ENCODE measurements around the gene SS18L1. TPM values are rescaled to one million over a fixed set of nuclear protein-coding genes. Genes with fewer than 3 reads are reported as not detected.

The SS18L1 gene
- total RNA-seq, 1 experiment from 2014 or later, result 28.1 TPM

- no peak overlapping the region for H2AFZ ChIP-seq (ENCODE audit: low read depth, low read length, poor library complexity, severe bottlenecking)
- no peaks in the 10 kb centered on the region for H4K20me1 ChIP-seq (ENCODE audit: insufficient read depth)
- peaks cover 16% of the 10 kb centered on the region; the same call in 1 of the 2 replicates for H3K27me3 ChIP-seq (ENCODE audit: insufficient read depth, low read length)
- ChIA-PET POLR2A (no interaction called here), RAD21 (ENCODE audit: low non-redundant PET in 1 of 2, low total read pairs in 2 of 2, uncharacterized antibody in 2 of 2, unreplicated experiment in 2 of 2) (no interaction called here), CTCF (no interaction called here)
- ATAC-seq, result no peak
- intact Hi-C loops (cut with micrococcal nuclease), result no loop called here
- H3K27ac ChIP-seq (ENCODE audit: low read depth, low read length), result no peak overlapping the region
- H3K4me1 ChIP-seq (ENCODE audit: control insufficient read depth in 1 of 2, insufficient read depth in 2 of 2, low read length in 2 of 2), result peaks cover 0 to 18% of the 10 kb centered on the region in 2 experiments; a peak in 2 of 4 replicates
- H3K4me3 ChIP-seq (replicated peaks in 1 of 2; ENCODE audit: low read depth in 1 of 2, low read length in 2 of 2), result no peak overlapping the region
- no peak overlapping the region for H3K4me2 ChIP-seq (ENCODE audit: low read length)
- H3K9me2 ChIP-seq (ENCODE audit: insufficient read depth), result no peaks in the 10 kb centered on the region
- H3K36me3 ChIP-seq (ENCODE audit: control insufficient read depth in 1 of 2, insufficient read depth in 2 of 2, low read length in 2 of 2), result no peaks in the 10 kb centered on the region
- H3K79me2 ChIP-seq (ENCODE audit: insufficient read depth, low read length), result no peaks in the 10 kb centered on the region
- DNase-seq (ENCODE audit: low read depth, low spot score), result no peak
- no peaks in the 10 kb centered on the region for H3K9me3 ChIP-seq (ENCODE audit: control insufficient read depth in 1 of 2, insufficient read depth in 1 of 2, low read depth in 1 of 2, low read length in 2 of 2)
- BruUV-seq (replicated peaks), result no TSS peak
- no peak overlapping the region for H3K9ac ChIP-seq (ENCODE audit: low read length)
- TF ChIP-seq EZH2 (IDR thresholded peaks at IDR 0.05) (no peak), JUND (IDR thresholded peaks at IDR 0.05) (no peak), EZH2phosphoT487 (IDR thresholded peaks at IDR 0.05; ENCODE audit: borderline replicate concordance) (no peak), RAD21 (IDR thresholded peaks at IDR 0.05; ENCODE audit: low read depth) (no peak), SIN3A (IDR thresholded peaks at IDR 0.05; ENCODE audit: low read depth) (no peak), TCF7L2 (IDR thresholded peaks at IDR 0.05; ENCODE audit: borderline replicate concordance, extremely low read depth, insufficient read depth, insufficient read length) (no peak), ZFX (IDR thresholded peaks at IDR 0.05) (no peak), YY1 (IDR thresholded peaks at IDR 0.05; ENCODE audit: extremely low read depth, insufficient replicate concordance, low read depth, low read length) (no peak), ZNF274 (IDR thresholded peaks at IDR 0.05; ENCODE audit: low read depth, low read length) (no peak), CBX3 (IDR thresholded peaks at IDR 0.05; ENCODE audit: low read depth) (no peak), SP1 (IDR thresholded peaks at IDR 0.05; ENCODE audit: low read depth) (no peak), POLR2AphosphoS5 (IDR thresholded peaks at IDR 0.05; ENCODE audit: low read depth, low read length) (no peak)
- TF ChIP-seq, protein P1, sequence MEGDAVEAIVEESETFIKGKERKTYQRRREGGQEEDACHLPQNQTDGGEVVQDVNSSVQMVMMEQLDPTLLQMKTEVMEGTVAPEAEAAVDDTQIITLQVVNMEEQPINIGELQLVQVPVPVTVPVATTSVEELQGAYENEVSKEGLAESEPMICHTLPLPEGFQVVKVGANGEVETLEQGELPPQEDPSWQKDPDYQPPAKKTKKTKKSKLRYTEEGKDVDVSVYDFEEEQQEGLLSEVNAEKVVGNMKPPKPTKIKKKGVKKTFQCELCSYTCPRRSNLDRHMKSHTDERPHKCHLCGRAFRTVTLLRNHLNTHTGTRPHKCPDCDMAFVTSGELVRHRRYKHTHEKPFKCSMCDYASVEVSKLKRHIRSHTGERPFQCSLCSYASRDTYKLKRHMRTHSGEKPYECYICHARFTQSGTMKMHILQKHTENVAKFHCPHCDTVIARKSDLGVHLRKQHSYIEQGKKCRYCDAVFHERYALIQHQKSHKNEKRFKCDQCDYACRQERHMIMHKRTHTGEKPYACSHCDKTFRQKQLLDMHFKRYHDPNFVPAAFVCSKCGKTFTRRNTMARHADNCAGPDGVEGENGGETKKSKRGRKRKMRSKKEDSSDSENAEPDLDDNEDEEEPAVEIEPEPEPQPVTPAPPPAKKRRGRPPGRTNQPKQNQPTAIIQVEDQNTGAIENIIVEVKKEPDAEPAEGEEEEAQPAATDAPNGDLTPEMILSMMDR (IDR thresholded peaks at IDR 0.05 in 2 of 3, conservative IDR thresholded peaks at IDR 0.05 in 1 of 3; ENCODE audit: borderline replicate concordance in 1 of 3, insufficient read depth in 1 of 3, low read depth in 2 of 3, low read length in 2 of 3), result no peak
Observed at GRCh38 chr20:62228982-62229545, 85.5 kb downstream of the SS18L1 start.

Measured in HCT116 (cell line).